Measurements from ENCODE around the gene ERG28. TPM values are rescaled to one million over a fixed set of nuclear protein-coding genes. Genes with fewer than 3 reads are reported as not detected.

Gene ERG28
- total RNA-seq, 1 experiment from 2014 or later: 43.3 TPM

DNA sequence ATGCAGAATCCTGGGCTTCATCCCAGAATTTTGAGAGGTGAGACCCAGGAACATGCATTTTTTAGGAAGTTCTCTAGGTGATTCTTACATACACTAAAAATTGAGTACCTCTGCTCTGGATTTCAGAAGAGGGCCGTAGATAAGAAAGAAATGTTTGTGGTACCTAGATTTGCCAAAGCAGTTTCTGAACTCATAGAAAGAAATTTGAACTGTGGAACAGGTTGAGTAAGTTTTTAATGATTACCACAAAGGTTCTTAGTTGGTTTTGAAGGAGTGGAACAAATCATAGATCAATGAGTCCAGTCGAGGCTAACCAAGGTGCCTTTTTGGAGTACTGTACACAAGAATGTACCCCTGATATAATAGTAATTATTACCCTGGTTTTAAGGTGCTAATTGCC is 25.2 kb upstream of the ERG28 start:
- POLR2A ChIA-PET (ENCODE audit: low non-redundant PET): no interaction called here
- no peaks in the 10 kb centered on the region for H3K9me3 ChIP-seq (ENCODE audit: low read depth, low read length, poor library complexity, severe bottlenecking)
- no peaks in the 10 kb centered on the region for H3K27me3 ChIP-seq (replicated peaks; ENCODE audit: insufficient read depth, low read depth, low read length, poor library complexity)
- TF ChIP-seq, protein P1, sequence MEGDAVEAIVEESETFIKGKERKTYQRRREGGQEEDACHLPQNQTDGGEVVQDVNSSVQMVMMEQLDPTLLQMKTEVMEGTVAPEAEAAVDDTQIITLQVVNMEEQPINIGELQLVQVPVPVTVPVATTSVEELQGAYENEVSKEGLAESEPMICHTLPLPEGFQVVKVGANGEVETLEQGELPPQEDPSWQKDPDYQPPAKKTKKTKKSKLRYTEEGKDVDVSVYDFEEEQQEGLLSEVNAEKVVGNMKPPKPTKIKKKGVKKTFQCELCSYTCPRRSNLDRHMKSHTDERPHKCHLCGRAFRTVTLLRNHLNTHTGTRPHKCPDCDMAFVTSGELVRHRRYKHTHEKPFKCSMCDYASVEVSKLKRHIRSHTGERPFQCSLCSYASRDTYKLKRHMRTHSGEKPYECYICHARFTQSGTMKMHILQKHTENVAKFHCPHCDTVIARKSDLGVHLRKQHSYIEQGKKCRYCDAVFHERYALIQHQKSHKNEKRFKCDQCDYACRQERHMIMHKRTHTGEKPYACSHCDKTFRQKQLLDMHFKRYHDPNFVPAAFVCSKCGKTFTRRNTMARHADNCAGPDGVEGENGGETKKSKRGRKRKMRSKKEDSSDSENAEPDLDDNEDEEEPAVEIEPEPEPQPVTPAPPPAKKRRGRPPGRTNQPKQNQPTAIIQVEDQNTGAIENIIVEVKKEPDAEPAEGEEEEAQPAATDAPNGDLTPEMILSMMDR (conservative IDR thresholded peaks at IDR 0.05; ENCODE audit: low read depth, low read length): no peak
- TF ChIP-seq EZH2 (IDR thresholded peaks at IDR 0.05; ENCODE audit: borderline replicate concordance, low read depth, low read length, poor library complexity, severe bottlenecking): no peak
- no TSS peak for BruUV-seq (replicated peaks)
- no peaks in the 10 kb centered on the region for H3K4me1 ChIP-seq (ENCODE audit: insufficient read depth, low read length, poor library complexity, severe bottlenecking)
- no peak for DNase-seq (ENCODE audit: low spot score)
- peaks cover 29% of the 10 kb centered on the region for H3K36me3 ChIP-seq (ENCODE audit: insufficient read depth, low read length, poor library complexity, severe bottlenecking)
- no peak overlapping the region for H3K4me3 ChIP-seq (ENCODE audit: low read depth, low read length, poor library complexity, severe bottlenecking)
- CTCF ChIA-PET: no interaction called here
- intact Hi-C loops (cut with micrococcal nuclease; ENCODE audit: unreplicated experiment): no loop called here
- no peak overlapping the region for H3K27ac ChIP-seq (ENCODE audit: low read depth, low read length, poor library complexity, severe bottlenecking)

DNA sequence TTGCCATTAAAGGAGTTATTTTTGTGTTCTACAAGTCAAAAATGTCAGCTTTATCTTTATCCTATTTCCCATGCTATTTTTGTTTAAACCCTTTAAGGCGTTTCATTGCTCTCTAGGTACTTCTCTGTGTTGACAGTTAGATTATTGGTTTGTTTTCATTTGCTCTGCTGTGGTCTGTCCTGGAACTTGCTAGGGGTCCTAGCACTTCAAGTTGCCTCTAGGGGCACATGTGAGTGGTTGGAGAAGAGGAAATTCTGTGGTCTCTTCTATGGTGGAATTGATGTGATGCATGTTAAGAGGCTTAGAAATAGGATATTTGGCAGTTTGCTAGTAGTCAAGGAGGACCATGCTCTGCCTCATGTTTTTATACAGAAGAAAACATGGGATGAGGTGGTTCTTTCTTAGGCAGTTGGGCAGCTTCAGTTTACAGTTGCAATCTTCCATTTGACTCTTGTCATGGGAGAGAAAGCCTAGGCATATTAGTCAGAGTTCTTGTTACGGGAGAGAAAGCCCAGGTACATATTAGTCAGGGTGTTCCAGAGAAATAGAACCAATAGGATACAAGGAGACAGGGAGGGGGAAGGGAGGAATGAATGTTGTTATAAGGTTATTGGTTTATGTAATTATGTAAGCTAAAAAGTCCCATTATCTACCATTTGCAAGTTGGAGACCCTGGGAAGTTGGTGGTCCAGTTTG is 14.7 kb upstream of the ERG28 start:
- no peak for DNase-seq (ENCODE audit: low spot score)
- intact Hi-C loops (cut with micrococcal nuclease; ENCODE audit: unreplicated experiment): no loop called here
- ChIA-PET POLR2A (ENCODE audit: low non-redundant PET) (no interaction called here), CTCF (no interaction called here)
- no TSS peak for BruUV-seq (replicated peaks)
- H3K9me3 ChIP-seq (ENCODE audit: low read depth, low read length, poor library complexity, severe bottlenecking): peaks cover 3% of the 10 kb centered on the region
- no peak overlapping the region for H3K27ac ChIP-seq (ENCODE audit: low read depth, low read length, poor library complexity, severe bottlenecking)
- peaks cover 32% of the 10 kb centered on the region for H3K36me3 ChIP-seq (ENCODE audit: insufficient read depth, low read length, poor library complexity, severe bottlenecking)
- H3K4me3 ChIP-seq (ENCODE audit: low read depth, low read length, poor library complexity, severe bottlenecking): no peak overlapping the region
- TF ChIP-seq, protein P1 (conservative IDR thresholded peaks at IDR 0.05; ENCODE audit: low read depth, low read length): 0 out of 2 replicates have a peak, but pooled peaks have one; percentile 26
- no peak for TF ChIP-seq EZH2 (IDR thresholded peaks at IDR 0.05; ENCODE audit: borderline replicate concordance, low read depth, low read length, poor library complexity, severe bottlenecking)
- no peaks in the 10 kb centered on the region for H3K4me1 ChIP-seq (ENCODE audit: insufficient read depth, low read length, poor library complexity, severe bottlenecking)
- no peaks in the 10 kb centered on the region for H3K27me3 ChIP-seq (replicated peaks; ENCODE audit: insufficient read depth, low read depth, low read length, poor library complexity)

DNA sequence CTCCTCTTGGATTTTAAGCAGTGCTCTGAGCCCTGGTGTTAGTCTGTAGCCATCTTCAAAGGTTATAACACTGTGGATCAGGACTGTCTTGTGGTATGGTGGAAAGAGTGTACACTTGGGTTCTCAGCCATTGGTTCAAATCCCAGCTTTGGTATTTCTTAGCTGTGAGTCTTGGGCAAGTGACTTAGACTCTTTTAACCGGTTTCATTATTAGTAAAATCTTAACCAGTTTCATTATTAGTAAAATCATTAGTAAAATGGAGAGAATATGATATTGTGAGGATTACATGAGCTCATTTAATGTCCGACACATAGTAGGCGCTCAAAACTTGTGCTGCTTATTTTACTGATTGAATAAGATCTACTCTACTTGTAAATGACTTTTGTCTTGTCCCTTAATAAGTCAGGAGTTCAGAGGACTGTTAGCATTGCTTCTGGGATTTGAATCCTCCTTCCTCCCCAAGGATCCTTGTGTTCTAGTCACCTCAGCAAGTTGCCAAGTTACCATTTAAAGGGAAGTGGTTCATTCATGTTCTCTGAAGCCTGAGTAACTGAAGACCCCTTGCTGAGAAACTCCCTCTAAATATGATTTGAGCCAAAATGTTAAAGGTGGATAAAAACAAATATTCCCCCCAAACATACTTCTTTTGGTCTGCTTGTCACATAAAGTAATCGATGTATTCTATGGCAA is 12.8 kb upstream of the ERG28 start:
- Histone ChIP-seq H3K4me3 (ENCODE audit: low read depth, low read length, poor library complexity, severe bottlenecking) (no peak overlapping the region), H3K9me3 (ENCODE audit: low read depth, low read length, poor library complexity, severe bottlenecking) (peaks cover 3% of the 10 kb centered on the region), H3K27ac (ENCODE audit: low read depth, low read length, poor library complexity, severe bottlenecking) (no peak overlapping the region), H3K27me3 (replicated peaks; ENCODE audit: insufficient read depth, low read depth, low read length, poor library complexity) (no peaks in the 10 kb centered on the region), H3K4me1 (ENCODE audit: insufficient read depth, low read length, poor library complexity, severe bottlenecking) (no peaks in the 10 kb centered on the region), H3K36me3 (ENCODE audit: insufficient read depth, low read length, poor library complexity, severe bottlenecking) (peaks cover 43% of the 10 kb centered on the region)
- POLR2A ChIA-PET (ENCODE audit: low non-redundant PET): interaction anchor here (0.7 kb wide), 1 partner anchor 10 kb away, joined by 6 read pairs; no protein-coding TSS in a partner anchor
- CTCF ChIA-PET: interaction anchor here (0.6 kb wide), 2 partner anchors 34 to 1976 kb away, joined by 3 to 5 read pairs; no protein-coding TSS in a partner anchor
- TF ChIP-seq, protein P1 (conservative IDR thresholded peaks at IDR 0.05; ENCODE audit: low read depth, low read length): no peak
- no peak for TF ChIP-seq EZH2 (IDR thresholded peaks at IDR 0.05; ENCODE audit: borderline replicate concordance, low read depth, low read length, poor library complexity, severe bottlenecking)
- no TSS peak for BruUV-seq (replicated peaks)
- intact Hi-C loops (cut with micrococcal nuclease; ENCODE audit: unreplicated experiment): no loop called here
- no peak for DNase-seq (ENCODE audit: low spot score)

Data from A673 (cell line).